NCI-H2107 (cell line): ENCODE data around the gene SRBD1.

ENCODE experiments used
- DNase-seq: peaks from one replicate; lab custom pipeline; 2025; lab: John Stamatoyannopoulos, UW

Gene SRBD1

DNA sequence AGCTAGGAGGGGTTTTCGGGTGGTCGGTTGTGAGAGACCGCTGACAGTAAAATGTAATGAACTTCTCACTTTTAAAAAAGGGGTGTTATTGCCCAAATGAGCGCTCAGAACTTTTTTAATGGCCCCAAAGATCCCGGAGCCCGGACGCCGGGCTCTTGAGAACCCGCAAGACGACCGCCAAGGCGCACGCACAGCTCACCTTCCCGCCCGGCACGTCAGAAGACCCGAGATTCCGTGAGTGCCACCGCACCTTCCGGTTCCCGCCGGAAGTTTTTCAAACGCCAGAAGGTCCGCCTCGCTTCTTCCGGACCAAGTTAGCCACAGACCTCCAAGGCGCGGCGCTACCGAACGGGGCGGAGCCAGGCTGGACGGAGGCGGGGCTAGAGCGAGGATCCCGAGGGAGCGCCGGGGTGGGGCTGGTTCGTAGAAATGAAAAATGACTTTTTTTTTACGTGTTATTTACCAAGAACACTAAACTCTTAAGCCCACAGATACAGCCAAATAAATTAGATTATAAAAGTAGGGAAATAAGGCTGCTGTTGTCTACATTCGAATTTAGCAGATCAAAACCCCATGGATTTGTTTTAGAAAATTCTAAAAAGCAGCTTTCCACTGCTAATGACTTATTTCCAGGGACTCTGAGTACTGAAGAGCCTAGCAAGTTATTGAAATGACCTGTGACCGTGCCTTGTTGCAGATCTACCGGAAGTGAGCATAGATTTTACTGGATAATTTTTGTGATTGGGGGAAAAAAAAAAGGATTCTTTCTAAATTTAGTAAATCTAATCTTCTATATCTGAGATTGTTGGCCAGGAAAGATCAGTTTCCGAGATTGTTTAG is at the start of gene SRBD1:
Gene SRBD1 (minus strand): TSS at position 248 of the 840 bp plus-strand sequence. CDS start 5,826 bp downstream, outside the sequence.
- peak; percentile 92 for DNase-seq

DNA sequence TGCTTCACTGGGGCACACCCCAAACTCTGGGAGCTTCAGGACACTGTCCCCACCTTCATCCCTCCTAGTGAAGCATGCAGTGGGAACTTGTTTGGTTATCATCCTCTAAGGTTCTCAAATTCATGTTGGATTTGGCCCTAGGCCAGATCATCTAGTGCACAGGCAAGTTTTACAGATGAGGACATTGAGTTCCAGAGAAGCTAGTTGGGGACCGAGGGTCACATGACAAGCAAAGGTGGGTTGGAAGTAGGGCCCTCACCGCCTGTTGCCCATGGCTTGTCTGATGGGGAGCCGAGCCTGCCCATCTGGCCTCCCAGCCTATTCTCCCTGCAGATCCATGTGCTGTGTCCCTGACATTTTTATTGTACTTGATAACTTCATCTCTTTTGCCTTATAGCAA is 43.2 kb upstream of the SRBD1 start:
- no peak for DNase-seq

- no peak for DNase-seq
These were observed 42.3 kb upstream of the SRBD1 start for GRCh38 chr2:45653122-45653913.

DNA sequence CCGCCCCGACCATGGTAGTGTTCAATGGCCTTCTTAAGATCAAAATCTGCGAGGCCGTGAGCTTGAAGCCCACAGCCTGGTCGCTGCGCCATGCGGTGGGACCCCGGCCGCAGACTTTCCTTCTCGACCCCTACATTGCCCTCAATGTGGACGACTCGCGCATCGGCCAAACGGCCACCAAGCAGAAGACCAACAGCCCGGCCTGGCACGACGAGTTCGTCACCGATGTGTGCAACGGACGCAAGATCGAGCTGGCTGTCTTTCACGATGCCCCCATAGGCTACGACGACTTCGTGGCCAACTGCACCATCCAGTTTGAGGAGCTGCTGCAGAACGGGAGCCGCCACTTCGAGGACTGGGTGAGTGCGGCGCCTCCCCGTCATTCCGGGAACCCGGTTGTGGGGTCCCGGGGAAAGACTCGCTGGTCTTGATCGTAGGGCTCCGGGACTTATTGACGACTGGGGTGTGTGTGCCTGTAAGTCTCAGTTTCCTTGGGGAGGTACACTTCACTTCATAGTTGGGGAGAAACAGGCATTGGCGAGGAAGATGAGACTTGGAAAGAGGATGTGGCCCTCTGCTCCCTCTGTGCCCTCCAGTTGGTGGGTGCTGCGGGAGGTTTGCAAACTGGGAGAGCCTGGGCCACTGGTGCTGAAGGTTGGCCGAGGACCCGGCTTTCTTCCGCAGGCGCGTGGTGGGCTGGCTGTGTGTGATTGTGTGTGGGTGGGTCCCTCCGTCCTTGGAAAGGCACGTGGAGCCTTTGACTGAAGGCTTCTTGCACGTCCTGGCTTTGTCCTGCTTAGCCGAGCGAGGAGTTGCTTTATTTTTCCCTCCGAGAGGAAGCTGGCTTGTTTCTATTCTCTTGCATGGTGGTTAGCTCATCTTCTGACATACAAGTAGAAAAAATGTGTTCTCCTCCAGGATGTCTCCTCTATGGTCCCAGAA is 41.3 kb upstream of the SRBD1 start:
- DNase-seq: no peak

DNA sequence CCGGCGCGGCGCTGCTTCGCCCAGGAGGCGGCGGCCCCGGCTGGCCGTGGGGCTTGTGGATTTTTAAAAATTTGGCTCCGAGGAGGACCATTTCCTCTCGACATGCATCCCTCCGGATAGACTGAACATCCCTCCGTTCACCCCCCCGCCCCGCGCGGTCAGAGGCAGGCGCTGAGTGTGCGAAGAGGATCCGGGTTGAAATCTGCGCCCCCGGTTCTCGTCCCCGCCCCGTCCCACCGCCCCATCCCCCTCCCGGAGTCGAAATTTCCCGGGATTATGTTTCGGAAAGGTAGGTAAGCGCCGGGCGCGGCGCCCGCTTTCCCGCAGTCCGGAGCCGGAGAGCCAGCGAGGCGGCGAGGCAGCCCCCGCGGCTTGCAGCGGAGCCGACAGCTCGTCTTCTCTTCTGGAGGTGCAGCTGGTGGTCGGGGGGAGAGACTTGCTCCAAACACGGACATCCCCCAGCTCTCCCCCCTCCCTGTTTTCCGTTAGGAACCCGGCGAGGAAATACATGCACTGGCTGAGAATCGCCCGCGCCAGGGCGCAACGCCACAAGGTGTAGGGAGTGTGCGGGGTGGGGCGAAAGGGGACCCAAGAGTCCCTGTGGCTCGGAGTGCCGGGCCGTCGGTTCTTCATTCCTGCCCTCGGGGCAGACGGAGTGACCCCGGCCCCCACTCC is 40.5 kb upstream of the SRBD1 start, which contains the start of gene PRKCE:
Gene PRKCE (plus strand): TSS at position 261 of the 675 bp plus-strand sequence.
- DNase-seq: no peak

- peak; percentile 57 for DNase-seq
These were observed 39.9 kb upstream of the SRBD1 start for GRCh38 chr2:45650851-45651414.

DNA sequence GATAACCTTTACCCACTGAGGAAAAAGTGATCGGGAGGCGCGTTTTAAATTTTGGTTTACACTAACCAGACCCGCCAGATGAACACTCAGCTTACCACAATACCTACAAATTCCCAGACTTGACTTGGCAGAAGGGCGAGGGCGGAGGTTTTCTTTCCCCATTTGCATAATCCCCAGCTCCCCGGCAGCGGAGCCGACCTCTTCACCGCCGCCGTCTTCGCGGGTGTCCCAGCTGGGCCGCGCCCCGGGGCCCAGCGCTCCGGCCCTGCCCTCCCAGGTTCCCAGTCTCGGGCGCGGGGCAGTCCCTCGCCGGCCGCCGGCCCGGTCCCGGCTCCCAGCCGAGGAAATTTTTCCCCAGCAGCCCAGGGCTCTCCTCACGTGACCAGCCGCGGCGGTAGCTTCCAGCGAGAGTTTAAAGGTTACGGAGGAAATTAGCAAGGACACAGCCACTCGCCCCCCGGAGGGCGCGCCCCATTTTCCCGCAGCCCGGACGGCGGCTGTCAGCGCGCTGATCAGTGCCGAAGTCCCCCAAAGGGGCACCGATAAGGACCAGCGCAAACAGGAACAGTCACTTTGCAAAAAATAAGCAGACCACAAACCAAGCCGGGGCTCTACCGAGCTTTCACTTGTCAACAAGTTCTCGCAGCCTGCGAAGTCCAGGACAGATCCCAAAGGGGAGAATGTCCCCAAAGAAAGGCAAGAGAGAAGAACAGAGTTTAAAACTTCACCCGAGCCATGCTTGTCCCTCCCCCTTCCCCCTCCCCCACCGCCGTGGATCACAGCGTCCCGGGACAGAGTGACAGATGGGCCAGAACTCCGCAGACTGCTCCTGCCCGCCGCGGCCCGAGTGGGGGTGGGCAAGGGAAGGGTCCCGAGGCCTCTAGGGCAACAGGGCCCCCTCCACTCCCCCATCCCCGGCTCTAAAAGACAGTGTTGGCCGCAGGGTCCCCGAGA is 39.1 kb upstream of the SRBD1 start:
- no peak for DNase-seq

DNA sequence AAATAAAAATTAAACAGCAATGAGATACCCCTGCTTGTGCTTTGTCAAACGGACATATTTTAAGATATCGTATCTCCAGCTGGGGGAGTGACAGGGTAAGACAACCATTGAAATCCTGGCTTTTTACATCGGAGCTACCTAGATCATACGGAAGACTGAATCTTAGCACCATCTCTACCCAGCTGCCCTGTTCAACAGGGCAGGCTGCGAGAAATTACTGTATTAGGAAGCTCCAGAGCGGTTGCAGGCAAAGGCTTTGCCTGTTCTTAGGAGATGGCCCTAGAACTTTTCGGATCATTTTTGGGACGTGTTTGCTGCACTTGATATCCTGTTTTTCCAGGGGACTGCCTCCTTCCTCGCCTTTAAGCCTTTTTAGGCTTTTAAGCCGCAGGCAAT is 38.4 kb upstream of the SRBD1 start:
- no peak for DNase-seq

- no peak for DNase-seq
These were observed 37.6 kb upstream of the SRBD1 start for GRCh38 chr2:45648636-45649035.

DNA sequence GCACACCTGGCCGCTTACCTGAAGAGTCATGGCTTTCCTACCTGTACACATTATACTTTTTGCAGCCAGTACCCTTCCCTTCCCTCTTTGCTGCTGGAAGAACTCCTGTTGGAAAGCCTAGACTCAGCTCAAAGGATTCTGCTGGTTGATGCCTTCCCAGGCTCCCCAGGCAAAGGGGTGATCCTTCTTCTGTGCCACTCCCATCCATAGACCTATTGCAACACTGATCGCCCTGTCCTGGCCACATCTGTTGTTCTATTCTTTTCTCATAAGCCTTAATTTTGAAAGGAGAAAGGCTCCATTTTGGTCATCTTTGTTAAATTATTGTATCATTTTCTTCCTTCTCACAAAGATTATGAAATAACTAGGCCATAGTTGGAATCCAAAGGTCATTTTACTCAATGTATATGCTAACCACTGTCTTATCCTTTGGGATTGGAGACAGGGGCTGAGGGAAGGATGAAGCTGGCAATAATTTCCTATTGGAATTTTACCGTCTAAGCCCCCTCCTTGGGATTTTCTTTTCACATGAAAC is 37.0 kb upstream of the SRBD1 start:
- DNase-seq: no peak

- no peak for DNase-seq
These were observed 36.3 kb upstream of the SRBD1 start for GRCh38 chr2:45647356-45647755.

- no peak for DNase-seq
These were observed 35.2 kb upstream of the SRBD1 start for GRCh38 chr2:45646289-45646688.

DNA sequence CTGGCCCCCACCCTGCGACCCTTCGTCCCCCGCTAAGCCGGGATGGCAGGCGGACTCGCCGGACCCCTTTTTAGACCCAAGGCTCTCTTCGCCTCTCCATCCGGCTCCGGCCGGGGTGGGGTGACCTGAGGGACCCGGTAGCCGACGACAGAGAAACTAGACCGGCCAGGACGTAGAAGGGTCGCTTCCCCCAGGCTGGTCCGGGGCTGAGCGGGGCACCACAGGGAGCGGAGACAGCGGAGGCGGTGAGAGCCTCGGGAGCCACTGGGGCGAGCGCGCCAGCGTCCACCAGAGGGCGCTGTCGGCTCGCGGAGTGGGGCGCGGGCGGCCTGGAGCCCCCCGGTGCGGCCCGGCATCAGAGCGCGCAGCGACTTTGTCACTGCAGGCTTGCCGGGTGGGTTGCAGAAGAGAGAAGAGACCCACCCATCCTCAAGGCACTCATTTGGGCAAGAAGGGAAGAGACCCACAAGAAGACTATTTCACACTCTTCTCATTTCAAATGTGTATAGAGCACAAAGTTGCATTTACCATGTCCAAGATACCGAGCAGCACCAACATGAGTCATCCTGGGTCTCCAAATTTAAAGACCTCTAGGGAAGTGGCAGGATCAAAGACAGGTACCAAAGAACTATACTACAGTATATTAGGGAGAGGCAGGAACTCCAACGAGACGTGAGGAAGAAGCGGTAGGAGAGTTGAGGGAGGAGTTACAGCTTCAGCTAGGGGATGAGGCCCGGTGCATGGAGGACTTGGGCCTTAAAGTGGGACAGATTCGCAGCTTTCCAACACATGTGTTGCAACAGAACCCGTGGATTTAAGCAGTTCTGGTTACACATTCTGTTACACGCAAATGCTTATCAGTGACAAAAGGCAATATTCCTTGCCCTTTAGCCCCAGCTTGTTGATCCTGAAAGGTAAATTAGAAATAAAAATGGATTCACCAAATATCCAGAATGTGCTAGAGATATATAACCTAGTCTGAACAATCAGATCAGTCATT is 32.8 kb upstream of the SRBD1 start:
- no peak for DNase-seq

- no peak for DNase-seq
These were observed 32.0 kb upstream of the SRBD1 start for GRCh38 chr2:45643095-45643494.

- no peak for DNase-seq
These were observed 29.5 kb upstream of the SRBD1 start for GRCh38 chr2:45640576-45640975.

GRCh38 chr2:45637440-45637839 is 26.4 kb upstream of the SRBD1 start:
- DNase-seq: no peak

DNA sequence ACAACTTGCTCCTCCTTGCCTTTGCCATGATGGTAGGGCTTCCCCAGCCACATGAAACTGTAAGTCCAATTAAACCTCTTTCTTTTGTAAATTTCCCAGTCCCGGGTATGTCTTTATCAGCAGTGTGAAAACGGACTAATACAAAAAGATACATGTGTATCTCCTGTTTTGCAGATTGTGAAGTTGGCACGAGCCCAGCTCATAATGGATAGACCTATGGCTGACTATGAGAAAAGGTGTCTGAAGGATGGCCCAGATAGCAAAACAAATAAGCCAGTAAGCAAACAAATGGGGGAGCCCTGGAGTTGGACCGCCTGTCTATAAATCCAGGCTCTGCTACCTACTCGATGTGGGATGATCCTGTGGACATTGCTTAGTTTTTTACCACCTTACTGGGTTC is 24.9 kb upstream of the SRBD1 start:
- no peak for DNase-seq

GRCh38 chr2:45634223-45634622 is 23.2 kb upstream of the SRBD1 start:
- no peak for DNase-seq
